ENCODE data around the gene ADAMTS16.

ADAMTS16 gene

GRCh38 chr5:5234912-5235311 lies 94.8 kb downstream of the ADAMTS16 start:
- no peak for DNase-seq (ENCODE audit: low read depth)

- no peak for DNase-seq (ENCODE audit: low read depth)
These were observed 95.6 kb downstream of the ADAMTS16 start for GRCh38 chr5:5235685-5236084.

GRCh38 chr5:5239191-5239590 lies 99.1 kb downstream of the ADAMTS16 start:
- DNase-seq (ENCODE audit: low read depth): no peak

GRCh38 chr5:5240234-5240633 lies 100.1 kb downstream of the ADAMTS16 start:
- no peak for DNase-seq (ENCODE audit: low read depth)

- DNase-seq (ENCODE audit: low read depth): no peak
These were observed 101.9 kb downstream of the ADAMTS16 start for GRCh38 chr5:5242056-5242455.

GRCh38 chr5:5246736-5247135 lies 106.6 kb downstream of the ADAMTS16 start:
- DNase-seq (ENCODE audit: low read depth): no peak

- no peak for DNase-seq (ENCODE audit: low read depth)
These were observed 110.6 kb downstream of the ADAMTS16 start for GRCh38 chr5:5250758-5251157.

- no peak for DNase-seq (ENCODE audit: low read depth)
These were observed 112.0 kb downstream of the ADAMTS16 start for GRCh38 chr5:5252106-5252505.

- no peak for DNase-seq (ENCODE audit: low read depth)
These were observed 117.2 kb downstream of the ADAMTS16 start for GRCh38 chr5:5257353-5257752.

- no peak for DNase-seq (ENCODE audit: low read depth)
These were observed 118.4 kb downstream of the ADAMTS16 start for GRCh38 chr5:5258564-5258963.

GRCh38 chr5:5264727-5265126 lies 124.6 kb downstream of the ADAMTS16 start:
- DNase-seq (ENCODE audit: low read depth): no peak

GRCh38 chr5:5266297-5266696 lies 126.2 kb downstream of the ADAMTS16 start:
- DNase-seq (ENCODE audit: low read depth): no peak

GRCh38 chr5:5270161-5270560 lies 130.0 kb downstream of the ADAMTS16 start:
- DNase-seq (ENCODE audit: low read depth): no peak

GRCh38 chr5:5270958-5271785 lies 131.0 kb downstream of the ADAMTS16 start:
- DNase-seq (ENCODE audit: low read depth): no peak

- no peak for DNase-seq (ENCODE audit: low read depth)
These were observed 131.7 kb downstream of the ADAMTS16 start for GRCh38 chr5:5271786-5272321.

- no peak for DNase-seq (ENCODE audit: low read depth)
These were observed 133.3 kb downstream of the ADAMTS16 start for GRCh38 chr5:5273398-5273797.

GRCh38 chr5:5273976-5274375 lies 133.8 kb downstream of the ADAMTS16 start:
- no peak for DNase-seq (ENCODE audit: low read depth)

GRCh38 chr5:5275211-5275610 lies 135.1 kb downstream of the ADAMTS16 start:
- no peak for DNase-seq (ENCODE audit: low read depth)

GRCh38 chr5:5276430-5276829 lies 136.3 kb downstream of the ADAMTS16 start:
- no peak for DNase-seq (ENCODE audit: low read depth)

GRCh38 chr5:5276951-5277517 lies 136.9 kb downstream of the ADAMTS16 start:
- no peak for DNase-seq (ENCODE audit: low read depth)

- DNase-seq (ENCODE audit: low read depth): no peak
These were observed 138.2 kb downstream of the ADAMTS16 start for GRCh38 chr5:5278201-5278814.

- no peak for DNase-seq (ENCODE audit: low read depth)
These were observed 138.8 kb downstream of the ADAMTS16 start for GRCh38 chr5:5278815-5279381.

- DNase-seq (ENCODE audit: low read depth): no peak
These were observed 145.8 kb downstream of the ADAMTS16 start for GRCh38 chr5:5285906-5286305.

All from activated T-cell treated with anti-CD3 and anti-CD28 coated beads for 24 hours (primary cell).